Peyer's patch (tissue), 4 donors: ENCODE results near the gene KRCC1. TPM values are rescaled to one million over a fixed set of nuclear protein-coding genes. Genes with fewer than 3 reads are reported as not detected.

Source experiments
- DNase-seq, 3 donors: peaks; one replicate each; pipeline ENCODE4 v3.0.0-alpha.2; 2017 to 2019
- H3K27ac ChIP-seq, 4 donors: fragments of 200-600 bp; sonication (generic); one replicate each; pipeline ENCODE4 v1.5.1; 2016 to 2019
- H3K27me3 ChIP-seq, 2 donors: fragments of 200-600 bp; sonication (generic); one replicate each; pipeline ENCODE4 v1.5.1; 2019
- H3K36me3 ChIP-seq, 3 donors: fragments of 200-600 bp; sonication (generic); one replicate each; pipeline ENCODE4 v1.5.1; 2016 to 2019
- H3K4me1 ChIP-seq, 4 donors: fragments of 200-600 bp; sonication (generic); one replicate each; pipeline ENCODE4 v1.5.1; 2016 to 2019
- H3K4me3 ChIP-seq, 4 donors: fragments of 200-600 bp; sonication (generic); 1 replicate in 3 of 4; 2 replicates in 1 of 4; pipeline ENCODE4 v1.5.1; 2016 to 2019; ENCODE audit warnings: mild to moderate bottlenecking in 1 of 4
- H3K9me3 ChIP-seq, 4 donors: fragments of 200-600 bp; sonication (generic); one replicate each; pipeline ENCODE4 v1.5.1; 2016 to 2019; ENCODE audit warnings: mild to moderate bottlenecking in 1 of 4
- POLR2A ChIP-seq, 2 donors: fragments of 450-650 bp; IDR thresholded peaks; one replicate each; pipeline ENCODE4 v1.5.1; 2017; ENCODE audit warnings: antibody characterized with exemption in 2 of 2, mild to moderate bottlenecking in 2 of 2, moderate library complexity in 2 of 2
- total RNA-seq, 4 donors: library from RNA; depleted of rRNA; stranded (reverse); fragments of >200 nt; gene quantifications; one replicate each; pipeline ENCODE4 v1.1.0, GENCODE V29; 2016
- TF ChIP-seq, protein P1 (sequence below), 6 experiments: fragments of 450-650 bp in 4 of 6; fragments of 200-600 bp in 2 of 6; sonication (generic) in 1 of 6; IDR thresholded peaks; one replicate each; pipeline ENCODE4 v1.5.1; 2017 to 2019; ENCODE audit warnings: antibody characterized with exemption in 6 of 6, mild to moderate bottlenecking in 3 of 6, moderate library complexity in 1 of 6

Gene KRCC1
- total RNA-seq, 4 donors from 2014 or later = 18.0 to 40.4 (median 27.3) TPM

DNA sequence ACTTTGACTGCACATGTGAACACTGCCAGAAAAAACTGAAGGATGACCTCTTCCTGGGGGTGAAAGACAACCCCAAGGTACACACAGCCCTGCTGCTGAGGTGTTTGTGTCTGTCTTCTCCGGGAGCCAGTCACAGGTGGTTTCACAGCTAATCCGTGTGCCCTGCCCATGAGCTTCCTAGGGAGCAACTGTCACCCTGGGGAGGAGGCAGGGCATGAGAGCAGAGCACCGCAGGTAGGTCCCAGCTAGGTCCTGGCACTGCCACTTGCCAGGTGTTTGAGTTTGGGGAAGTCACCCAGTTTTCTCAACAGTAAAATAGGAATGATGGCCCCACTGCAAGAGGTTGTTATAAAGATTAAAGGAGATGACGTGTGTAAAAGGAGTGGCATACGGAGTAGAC is 41.1 kb upstream of the KRCC1 start:
- TF ChIP-seq, protein P1, sequence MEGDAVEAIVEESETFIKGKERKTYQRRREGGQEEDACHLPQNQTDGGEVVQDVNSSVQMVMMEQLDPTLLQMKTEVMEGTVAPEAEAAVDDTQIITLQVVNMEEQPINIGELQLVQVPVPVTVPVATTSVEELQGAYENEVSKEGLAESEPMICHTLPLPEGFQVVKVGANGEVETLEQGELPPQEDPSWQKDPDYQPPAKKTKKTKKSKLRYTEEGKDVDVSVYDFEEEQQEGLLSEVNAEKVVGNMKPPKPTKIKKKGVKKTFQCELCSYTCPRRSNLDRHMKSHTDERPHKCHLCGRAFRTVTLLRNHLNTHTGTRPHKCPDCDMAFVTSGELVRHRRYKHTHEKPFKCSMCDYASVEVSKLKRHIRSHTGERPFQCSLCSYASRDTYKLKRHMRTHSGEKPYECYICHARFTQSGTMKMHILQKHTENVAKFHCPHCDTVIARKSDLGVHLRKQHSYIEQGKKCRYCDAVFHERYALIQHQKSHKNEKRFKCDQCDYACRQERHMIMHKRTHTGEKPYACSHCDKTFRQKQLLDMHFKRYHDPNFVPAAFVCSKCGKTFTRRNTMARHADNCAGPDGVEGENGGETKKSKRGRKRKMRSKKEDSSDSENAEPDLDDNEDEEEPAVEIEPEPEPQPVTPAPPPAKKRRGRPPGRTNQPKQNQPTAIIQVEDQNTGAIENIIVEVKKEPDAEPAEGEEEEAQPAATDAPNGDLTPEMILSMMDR (IDR thresholded peaks at IDR 0.05) = no peak
- no peak for TF ChIP-seq POLR2A (IDR thresholded peaks at IDR 0.05)
- no peak for DNase-seq

GRCh38 chr2:88095022-88095421 is 39.4 kb upstream of the KRCC1 start:
- Histone ChIP-seq H3K27ac (no peak overlapping the region), H3K27me3 (no peaks in the 10 kb centered on the region), H3K4me3 (no peak overlapping the region), H3K9me3 (no peaks in the 10 kb centered on the region), H3K36me3 (no peaks in the 10 kb centered on the region), H3K4me1 (no peaks in the 10 kb centered on the region)
- DNase-seq = no peak
- no peak for TF ChIP-seq POLR2A (IDR thresholded peaks at IDR 0.05)
- TF ChIP-seq, protein P1 (IDR thresholded peaks at IDR 0.05) = no peak

More for the DNA sequence above, 41.1 kb upstream of the KRCC1 start:
- Histone ChIP-seq H3K9me3 (no peaks in the 10 kb centered on the region), H3K36me3 (no peaks in the 10 kb centered on the region), H3K27ac (no peak overlapping the region), H3K4me1 (no peaks in the 10 kb centered on the region), H3K27me3 (no peaks in the 10 kb centered on the region), H3K4me3 (no peak overlapping the region)

- TF ChIP-seq, protein P1 (IDR thresholded peaks at IDR 0.05) = no peak
- TF ChIP-seq POLR2A (IDR thresholded peaks at IDR 0.05) = no peak
- no peak overlapping the region for H3K4me3 ChIP-seq
- no peaks in the 10 kb centered on the region for H3K4me1 ChIP-seq
- no peak for DNase-seq
- no peak overlapping the region for H3K27ac ChIP-seq
- no peaks in the 10 kb centered on the region for H3K36me3 ChIP-seq
- no peaks in the 10 kb centered on the region for H3K9me3 ChIP-seq
- H3K27me3 ChIP-seq = no peaks in the 10 kb centered on the region
Measured at GRCh38 chr2:88092773-88093172, 37.2 kb upstream of the KRCC1 start.

- no peak for DNase-seq
- TF ChIP-seq POLR2A (IDR thresholded peaks at IDR 0.05) = no peak
- TF ChIP-seq, protein P1 (IDR thresholded peaks at IDR 0.05) = no peak
- H3K4me3 ChIP-seq = no peak overlapping the region
- no peaks in the 10 kb centered on the region for H3K9me3 ChIP-seq
- H3K4me1 ChIP-seq = no peaks in the 10 kb centered on the region
- no peaks in the 10 kb centered on the region for H3K27me3 ChIP-seq
- no peaks in the 10 kb centered on the region for H3K36me3 ChIP-seq
- H3K27ac ChIP-seq = no peak overlapping the region
Measured at GRCh38 chr2:88091943-88092342, 36.4 kb upstream of the KRCC1 start.

DNA sequence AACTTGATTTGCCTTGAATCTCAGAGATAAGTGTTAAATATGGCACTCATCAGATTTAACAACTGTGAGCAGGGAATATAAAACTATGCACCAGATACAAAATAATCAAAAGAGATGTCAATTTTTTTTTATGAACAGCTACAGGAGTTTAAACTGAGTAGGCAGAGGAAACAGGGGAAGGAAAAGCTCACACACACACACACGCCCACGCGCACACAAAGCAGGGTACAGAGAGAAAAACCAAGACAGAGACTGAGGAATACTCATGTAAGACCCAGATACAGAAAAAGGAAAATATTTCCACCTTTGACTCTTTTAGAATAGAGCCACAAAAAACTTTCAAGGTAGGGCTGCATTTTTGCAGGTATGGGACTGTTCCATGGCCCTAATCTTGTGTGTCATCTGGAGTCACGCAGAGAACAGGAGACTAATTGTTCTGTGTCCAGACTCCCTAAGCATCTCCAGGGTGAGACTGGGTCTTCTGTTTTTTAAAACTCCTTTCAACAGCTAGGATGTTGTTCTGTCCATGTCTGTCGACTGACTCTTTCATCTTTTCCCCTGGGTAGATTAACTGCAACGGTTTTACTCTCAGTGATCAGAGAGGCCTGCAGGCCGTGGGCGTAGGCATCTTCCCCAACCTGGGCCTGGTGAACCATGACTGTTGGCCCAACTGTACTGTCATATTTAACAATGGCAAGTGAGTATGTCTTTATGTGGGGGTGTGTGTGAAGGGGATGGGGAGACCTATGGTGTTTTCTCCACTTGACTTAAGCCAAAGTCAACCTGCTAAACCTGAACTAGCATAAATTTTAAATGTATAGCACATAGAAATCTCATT is 35.1 kb upstream of the KRCC1 start:
- H3K36me3 ChIP-seq = no peaks in the 10 kb centered on the region
- no peaks in the 10 kb centered on the region for H3K27me3 ChIP-seq
- TF ChIP-seq POLR2A (IDR thresholded peaks at IDR 0.05) = no peak
- TF ChIP-seq, protein P1 (IDR thresholded peaks at IDR 0.05) = no peak
- no peak overlapping the region for H3K4me3 ChIP-seq
- no peaks in the 10 kb centered on the region for H3K9me3 ChIP-seq
- no peak overlapping the region for H3K27ac ChIP-seq
- no peaks in the 10 kb centered on the region for H3K4me1 ChIP-seq
- DNase-seq = no peak
